HepG2 (cell line): ENCODE data around the gene CCDC82. TPM values are rescaled to one million over a fixed set of nuclear protein-coding genes. Genes with fewer than 3 reads are reported as not detected.

ENCODE experiments used
- CC2D1A ChIP-seq: sonication (generic); formaldehyde crosslinking; IDR thresholded peaks from 2 replicates; pipeline ENCODE4 v1.8.1; 2023; ENCODE audit warnings: mild to moderate bottlenecking, missing genetic modification reagents
- CCAR2 ChIP-seq: fragments of 200-400 bp; formaldehyde crosslinking; optimal IDR thresholded peaks from 2 replicates; pipeline ENCODE3; 2018; ENCODE audit warnings: low read depth, mild to moderate bottlenecking, low read length, moderate library complexity
- CENPT ChIP-seq: sonication (generic); formaldehyde crosslinking; IDR thresholded peaks from 2 replicates; pipeline ENCODE4 v1.8.0; 2022; ENCODE audit warnings: low read depth, mild to moderate bottlenecking, moderate library complexity, missing genetic modification reagents
- CHD2 ChIP-seq: IDR thresholded peaks from 2 replicates; pipeline ENCODE4 v1.6.1; 2011; ENCODE audit warnings: low read depth, low read length, improper control_type of control experiment
- CREB1 ChIP-seq, 2 experiments: fragments of 450-650 bp in 1 of 2; IDR thresholded peaks; 2 replicates each; pipeline ENCODE4 v1.6.1; 2016 to 2017; ENCODE audit warnings: control low read depth in 1 of 2, mild to moderate bottlenecking in 1 of 2, missing compliant biosample characterization in 1 of 2, missing genetic modification characterization in 1 of 2
- DBP ChIP-seq: sonication (generic); formaldehyde crosslinking; IDR thresholded peaks from 2 replicates; pipeline ENCODE4 v1.4.0; 2020; ENCODE audit warnings: missing genetic modification reagents; ENCODE audit errors: not compliant biosample characterization
- GATAD2A ChIP-seq: IDR thresholded peaks from 2 replicates; pipeline ENCODE4 v1.6.1; 2016
- GMEB1 ChIP-seq: sonication (generic); formaldehyde crosslinking; IDR thresholded peaks from 2 replicates; pipeline ENCODE4 v1.5.1; 2020; ENCODE audit warnings: missing genetic modification reagents, mild to moderate bottlenecking, borderline replicate concordance
- KMT2B ChIP-seq: IDR thresholded peaks from 2 replicates; pipeline ENCODE4 v1.6.1; 2016; ENCODE audit warnings: missing genetic modification reagents, missing compliant biosample characterization
- MAFK ChIP-seq, 2 experiments: IDR thresholded peaks in 1 of 2; conservative IDR thresholded peaks in 1 of 2; 2 replicates each; pipeline ENCODE4 v1.6.1; 2011; ENCODE audit warnings: improper control_type of control experiment in 2 of 2, low read length in 2 of 2
- MXD1 ChIP-seq: sonication (generic); formaldehyde crosslinking; IDR thresholded peaks from 2 replicates; pipeline ENCODE4 v1.4.0; 2020; ENCODE audit warnings: mild to moderate bottlenecking, missing genetic modification reagents
- MZF1 ChIP-seq: sonication (generic); formaldehyde crosslinking; IDR thresholded peaks from 2 replicates; pipeline ENCODE4 v1.8.1; 2023; ENCODE audit warnings: mild to moderate bottlenecking, missing genetic modification reagents, borderline replicate concordance
- NCOA2 ChIP-seq: sonication (generic); formaldehyde crosslinking; IDR thresholded peaks from 2 replicates; pipeline ENCODE4 v1.8.0; 2022; ENCODE audit warnings: inconsistent platforms
- NFKB2 ChIP-seq: sonication (generic); formaldehyde crosslinking; IDR thresholded peaks from 2 replicates; pipeline ENCODE4 v1.4.0; 2020; ENCODE audit warnings: missing genetic modification reagents, borderline replicate concordance
- RXRA ChIP-seq: sonication (generic); formaldehyde crosslinking; IDR thresholded peaks from 2 replicates; pipeline ENCODE4 v1.5.1; 2020; ENCODE audit warnings: missing genetic modification reagents
- SPEN ChIP-seq: sonication (generic); formaldehyde crosslinking; IDR thresholded peaks from 2 replicates; pipeline ENCODE4 v1.5.1; 2020; ENCODE audit warnings: low read depth, mild to moderate bottlenecking, missing genetic modification reagents
- TAF1 ChIP-seq: sonication (generic); formaldehyde crosslinking; IDR thresholded peaks from 2 replicates; pipeline ENCODE4 v1.4.0; 2020; ENCODE audit warnings: missing genetic modification reagents
- TBP ChIP-seq: sonication (generic); formaldehyde crosslinking; IDR thresholded peaks from 2 replicates; pipeline ENCODE4 v1.5.0; 2020; ENCODE audit warnings: missing genetic modification reagents
- ZFAT ChIP-seq: sonication (generic); formaldehyde crosslinking; conservative IDR thresholded peaks from 2 replicates; pipeline ENCODE4 v1.8.1; 2023; ENCODE audit warnings: missing genetic modification reagents, inconsistent platforms
- ZFP36 ChIP-seq: fragments of 150-350 bp; IDR thresholded peaks from 2 replicates; pipeline ENCODE4 v1.6.1; 2018; ENCODE audit warnings: borderline replicate concordance, low read length, low read depth; ENCODE audit not compliant: partially characterized antibody
- ZNF264 ChIP-seq: sonication (generic); formaldehyde crosslinking; IDR thresholded peaks from 2 replicates; pipeline ENCODE4 v1.4.0; 2020; ENCODE audit warnings: missing genetic modification reagents
- ZNF607 ChIP-seq: sonication (generic); formaldehyde crosslinking; IDR thresholded peaks from 2 replicates; pipeline ENCODE4 v1.5.1; 2020; ENCODE audit warnings: missing genetic modification reagents, mild to moderate bottlenecking, borderline replicate concordance
- ZNF652 ChIP-seq: IDR thresholded peaks from 2 replicates; pipeline ENCODE4 v1.6.1; 2016; ENCODE audit warnings: low read depth, borderline replicate concordance
- polyA plus RNA-seq, 8 experiments: library from polyadenylated mRNA; depleted of rRNA in 3 of 8; stranded (reverse) in 7 of 8; unstranded in 1 of 8; fragments of >200 nt; fragmentation: Illumina TruSeq in 4 of 8; extraction: Trizol in 4 of 8; gene quantifications; 2 replicates each; pipeline versions ENCODE4 v1.2.1 to v1.2.3, GENCODE V29; 2011 to 2016; ENCODE audit warnings: low read depth in 4 of 8, missing spikeins in 1 of 8, mixed read lengths in 1 of 8; ENCODE audit not compliant: insufficient read depth in 1 of 8
- total RNA-seq, 5 experiments: library from RNA; depleted of rRNA; stranded (reverse); fragments of >200 nt; fragmentation: Illumina TruSeq; extraction: Trizol; gene quantifications; 2 replicates each; pipeline ENCODE4 v1.2.3, GENCODE V29; 2016; ENCODE audit warnings: low read depth in 1 of 5
- TF ChIP-seq, protein P1 (sequence below), 2 experiments: fragments of 450-650 bp in 1 of 2; sonication (generic) in 1 of 2; formaldehyde crosslinking; IDR thresholded peaks; 2 replicates each; pipeline versions ENCODE4 v1.5.0 to v1.8.0; 2020 to 2022; ENCODE audit warnings: mild to moderate bottlenecking in 1 of 2, missing genetic modification reagents in 1 of 2
- TF ChIP-seq, protein P2 (sequence below): sonication (generic); formaldehyde crosslinking; IDR thresholded peaks from 2 replicates; pipeline ENCODE4 v1.5.1; 2020; ENCODE audit warnings: mild to moderate bottlenecking, missing genetic modification reagents, moderate library complexity

The CCDC82 gene
- total and polyA plus RNA-seq, 2 of the 13 experiments (the other 11 are each of a cell fraction or from before 2014, with no cell fraction given): 19.7 to 25.7 TPM

DNA sequence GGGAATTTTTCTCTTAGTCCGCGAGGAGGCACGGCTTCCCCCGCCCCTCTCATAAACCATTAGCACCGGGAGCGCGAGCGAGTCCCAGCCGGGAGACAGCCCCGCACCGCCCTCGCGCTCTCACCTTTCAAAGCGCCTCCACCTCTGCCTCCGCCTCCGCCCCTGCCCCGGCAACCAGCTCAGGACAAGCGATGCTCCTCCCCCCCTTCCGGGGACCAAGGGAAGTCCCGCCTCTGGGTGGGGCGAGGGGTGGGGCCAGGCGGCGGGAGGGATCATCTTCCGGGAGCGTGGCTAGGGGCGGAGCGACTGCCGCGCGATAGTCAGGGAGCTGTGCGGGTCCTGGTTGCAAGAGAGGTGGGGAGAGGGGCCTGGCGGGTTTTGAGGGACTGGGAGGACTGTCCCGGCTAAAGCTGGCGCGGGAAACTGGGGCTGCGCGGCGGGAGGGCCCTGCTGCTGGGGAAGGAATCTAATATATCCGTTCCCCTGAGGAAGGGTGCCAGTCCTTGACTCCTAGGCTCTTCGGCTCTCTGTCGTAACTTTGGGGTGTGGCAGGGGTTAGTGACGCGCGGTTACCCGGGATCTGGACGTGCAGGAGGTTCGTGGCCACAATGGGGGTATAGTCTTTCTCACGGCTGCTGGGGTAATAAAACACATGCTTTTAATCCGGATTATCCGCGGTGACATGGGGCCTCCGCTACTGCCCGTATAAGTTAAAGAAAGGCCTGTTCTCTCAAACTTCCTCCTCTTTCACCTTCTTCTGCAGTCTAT, at the start of gene CCDC82, which contains the start of gene JRKL (continued):
- no peak for TF ChIP-seq DBP (CRISPR knock-in tag)
- no peak for TF ChIP-seq MZF1 (CRISPR knock-in tag)
- TF ChIP-seq MXD1 (CRISPR knock-in tag): peak; percentile 62
- peak; percentile 77; the same call in 1 of the 2 replicates for TF ChIP-seq ZNF264 (CRISPR knock-in tag)
- TF ChIP-seq ZNF652: no peak
- no peak; the same call in 1 of the 2 replicates for TF ChIP-seq CHD2
- no peak for TF ChIP-seq GATAD2A
- no peak for TF ChIP-seq CCAR2
- TF ChIP-seq ZNF607: peak; percentile 89; the same call in 1 of the 2 replicates
- TF ChIP-seq ZFAT (CRISPR knock-in tag): no peak
- peak; percentile 92 for TF ChIP-seq KMT2B (CRISPR knock-in tag)
- TF ChIP-seq MAFK (conservative IDR thresholded peaks at IDR 0.05 in 1 of 2, IDR thresholded peaks at IDR 0.05 in 1 of 2; ENCODE audit: low read length in 2 of 2): no peak
- TF ChIP-seq, protein P1, sequence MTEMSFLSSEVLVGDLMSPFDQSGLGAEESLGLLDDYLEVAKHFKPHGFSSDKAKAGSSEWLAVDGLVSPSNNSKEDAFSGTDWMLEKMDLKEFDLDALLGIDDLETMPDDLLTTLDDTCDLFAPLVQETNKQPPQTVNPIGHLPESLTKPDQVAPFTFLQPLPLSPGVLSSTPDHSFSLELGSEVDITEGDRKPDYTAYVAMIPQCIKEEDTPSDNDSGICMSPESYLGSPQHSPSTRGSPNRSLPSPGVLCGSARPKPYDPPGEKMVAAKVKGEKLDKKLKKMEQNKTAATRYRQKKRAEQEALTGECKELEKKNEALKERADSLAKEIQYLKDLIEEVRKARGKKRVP (CRISPR knock-in tag; IDR thresholded peaks at IDR 0.05): peak in 1 of 2 experiments; percentile 28; a peak in 1 of 4 replicates
- TF ChIP-seq NFKB2: peak; percentile 69; the same call in 1 of the 2 replicates
- TF ChIP-seq CENPT (CRISPR knock-in tag): no peak
- peak; percentile 80 for TF ChIP-seq SPEN
- peak; percentile 52; the same call in 1 of the 2 replicates for TF ChIP-seq TAF1 (CRISPR knock-in tag)
- TF ChIP-seq GMEB1: peak; percentile 65; the same call in 1 of the 2 replicates
- TF ChIP-seq ZFP36: no peak
- TF ChIP-seq, protein P2, sequence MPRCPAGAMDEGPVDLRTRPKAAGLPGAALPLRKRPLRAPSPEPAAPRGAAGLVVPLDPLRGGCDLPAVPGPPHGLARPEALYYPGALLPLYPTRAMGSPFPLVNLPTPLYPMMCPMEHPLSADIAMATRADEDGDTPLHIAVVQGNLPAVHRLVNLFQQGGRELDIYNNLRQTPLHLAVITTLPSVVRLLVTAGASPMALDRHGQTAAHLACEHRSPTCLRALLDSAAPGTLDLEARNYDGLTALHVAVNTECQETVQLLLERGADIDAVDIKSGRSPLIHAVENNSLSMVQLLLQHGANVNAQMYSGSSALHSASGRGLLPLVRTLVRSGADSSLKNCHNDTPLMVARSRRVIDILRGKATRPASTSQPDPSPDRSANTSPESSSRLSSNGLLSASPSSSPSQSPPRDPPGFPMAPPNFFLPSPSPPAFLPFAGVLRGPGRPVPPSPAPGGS (CRISPR knock-in tag): peak; percentile 89
- no peak for TF ChIP-seq TBP
- TF ChIP-seq NCOA2 (CRISPR knock-in tag): peak; percentile 20; the same call in 1 of the 2 replicates
- TF ChIP-seq CC2D1A (CRISPR knock-in tag): no peak
- no peak for TF ChIP-seq CREB1 (IDR thresholded peaks at IDR 0.05)
- TF ChIP-seq CREB1 (CRISPR knock-in tag; IDR thresholded peaks at IDR 0.05): peak; percentile 80
- TF ChIP-seq RXRA: no peak
